Brain microvascular endothelial cell (primary cell): ENCODE results near the gene SLC7A10.

Source experiments
- DNase-seq: peaks from one replicate; pipeline ENCODE4 v3.0.0-alpha.2; 2020
- H3K27ac ChIP-seq: fragments of 250-450 bp; sonication (Bioruptor Pico); 2 replicates; pipeline ENCODE4 v1.5.1; 2020; ENCODE audit warnings: mild to moderate bottlenecking, moderate library complexity
- H3K27me3 ChIP-seq: fragments of 250-450 bp; sonication (Bioruptor Pico); replicated peaks from 2 replicates; pipeline ENCODE4 v1.5.1; 2020; ENCODE audit warnings: mild to moderate bottlenecking
- H3K36me3 ChIP-seq: fragments of 250-450 bp; sonication (Bioruptor Pico); replicated peaks from 2 replicates; pipeline ENCODE4 v1.5.1; 2020; ENCODE audit warnings: mild to moderate bottlenecking
- H3K4me3 ChIP-seq: 2 replicates; pipeline ENCODE4 v1.5.1; 2011; ENCODE audit warnings: low read depth, mild to moderate bottlenecking, control low read depth, low read length, moderate library complexity
- in situ Hi-C: cut with HindIII; loops from 2 replicates; pipeline ENCODE4 v1.10.0; 2017; ENCODE audit warnings: low sequenced_read_pairs, low pct_ligation_motif_present
- TF ChIP-seq, protein P1 (sequence below): IDR thresholded peaks from 2 replicates; pipeline ENCODE4 v1.5.1; 2011; ENCODE audit warnings: low read depth, mild to moderate bottlenecking, moderate library complexity, low read length, control low read depth, inconsistent platforms; ENCODE audit errors: missing control alignments

The SLC7A10 gene

GRCh38 chr19:33208904-33209849 is 16.5 kb downstream of the SLC7A10 start:
- TF ChIP-seq, protein P1, sequence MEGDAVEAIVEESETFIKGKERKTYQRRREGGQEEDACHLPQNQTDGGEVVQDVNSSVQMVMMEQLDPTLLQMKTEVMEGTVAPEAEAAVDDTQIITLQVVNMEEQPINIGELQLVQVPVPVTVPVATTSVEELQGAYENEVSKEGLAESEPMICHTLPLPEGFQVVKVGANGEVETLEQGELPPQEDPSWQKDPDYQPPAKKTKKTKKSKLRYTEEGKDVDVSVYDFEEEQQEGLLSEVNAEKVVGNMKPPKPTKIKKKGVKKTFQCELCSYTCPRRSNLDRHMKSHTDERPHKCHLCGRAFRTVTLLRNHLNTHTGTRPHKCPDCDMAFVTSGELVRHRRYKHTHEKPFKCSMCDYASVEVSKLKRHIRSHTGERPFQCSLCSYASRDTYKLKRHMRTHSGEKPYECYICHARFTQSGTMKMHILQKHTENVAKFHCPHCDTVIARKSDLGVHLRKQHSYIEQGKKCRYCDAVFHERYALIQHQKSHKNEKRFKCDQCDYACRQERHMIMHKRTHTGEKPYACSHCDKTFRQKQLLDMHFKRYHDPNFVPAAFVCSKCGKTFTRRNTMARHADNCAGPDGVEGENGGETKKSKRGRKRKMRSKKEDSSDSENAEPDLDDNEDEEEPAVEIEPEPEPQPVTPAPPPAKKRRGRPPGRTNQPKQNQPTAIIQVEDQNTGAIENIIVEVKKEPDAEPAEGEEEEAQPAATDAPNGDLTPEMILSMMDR = no peak
- Histone ChIP-seq H3K36me3 (peaks cover 4% of the 10 kb centered on the region), H3K27me3 (no peaks in the 10 kb centered on the region), H3K4me3 (no peak overlapping the region), H3K27ac (no peak overlapping the region)
- no peak for DNase-seq
- in situ Hi-C loops = no loop called here

DNA sequence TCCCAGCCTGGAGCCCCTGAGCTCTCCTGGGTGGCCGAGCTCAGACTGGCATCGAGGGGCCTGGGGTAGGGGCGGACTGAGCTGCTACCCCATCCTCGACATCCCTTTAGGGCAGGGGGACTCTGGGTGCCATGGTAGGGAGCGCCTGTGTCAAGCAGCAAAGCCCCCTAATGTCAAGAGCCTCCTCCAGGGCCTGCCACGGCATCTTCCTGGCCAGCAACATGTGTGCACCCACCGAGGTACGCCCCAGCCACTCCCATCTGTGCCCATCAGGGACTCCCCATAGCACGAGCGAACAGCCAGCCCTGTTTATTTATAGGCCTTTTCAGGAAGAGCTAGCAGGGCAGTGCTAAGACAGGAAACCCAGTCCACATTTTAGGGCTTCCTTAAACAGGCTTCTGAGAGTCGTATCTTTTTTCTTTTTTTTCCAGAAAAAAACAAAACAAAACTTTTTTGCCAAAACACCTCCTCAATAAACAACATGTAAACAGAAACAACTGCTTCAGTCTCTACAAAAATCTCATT is 17.2 kb downstream of the SLC7A10 start:
- DNase-seq = no peak
- Histone ChIP-seq H3K27me3 (no peaks in the 10 kb centered on the region), H3K36me3 (peaks cover 4% of the 10 kb centered on the region), H3K27ac (no peak overlapping the region), H3K4me3 (no peak overlapping the region)
- in situ Hi-C loops = no loop called here
- TF ChIP-seq, protein P1 = no peak

DNA sequence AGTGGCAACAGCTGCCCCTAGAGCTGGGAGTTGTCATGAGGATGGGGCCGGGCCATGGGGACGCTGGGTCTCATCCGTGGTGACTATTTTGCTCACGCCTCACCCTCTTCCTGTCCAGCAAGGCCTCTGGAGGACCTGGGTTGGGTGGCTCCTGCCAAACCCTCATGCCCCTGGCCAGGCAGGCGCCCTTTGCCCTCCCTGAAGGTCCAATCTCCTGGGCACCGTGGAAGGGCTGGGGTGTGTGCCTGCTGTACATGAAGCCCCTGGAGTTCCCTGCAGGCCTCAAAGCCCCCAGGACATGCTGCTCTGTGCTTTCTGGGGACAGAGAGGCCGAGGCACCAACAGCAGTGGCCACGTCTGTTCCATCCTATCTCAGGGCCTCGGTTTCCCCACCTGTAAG is 17.7 kb downstream of the SLC7A10 start:
- no peak for DNase-seq
- Histone ChIP-seq H3K27me3 (no peaks in the 10 kb centered on the region), H3K4me3 (no peak overlapping the region), H3K36me3 (peaks cover 6% of the 10 kb centered on the region), H3K27ac (no peak overlapping the region)
- TF ChIP-seq, protein P1 = no peak
- in situ Hi-C loops = no loop called here

DNA sequence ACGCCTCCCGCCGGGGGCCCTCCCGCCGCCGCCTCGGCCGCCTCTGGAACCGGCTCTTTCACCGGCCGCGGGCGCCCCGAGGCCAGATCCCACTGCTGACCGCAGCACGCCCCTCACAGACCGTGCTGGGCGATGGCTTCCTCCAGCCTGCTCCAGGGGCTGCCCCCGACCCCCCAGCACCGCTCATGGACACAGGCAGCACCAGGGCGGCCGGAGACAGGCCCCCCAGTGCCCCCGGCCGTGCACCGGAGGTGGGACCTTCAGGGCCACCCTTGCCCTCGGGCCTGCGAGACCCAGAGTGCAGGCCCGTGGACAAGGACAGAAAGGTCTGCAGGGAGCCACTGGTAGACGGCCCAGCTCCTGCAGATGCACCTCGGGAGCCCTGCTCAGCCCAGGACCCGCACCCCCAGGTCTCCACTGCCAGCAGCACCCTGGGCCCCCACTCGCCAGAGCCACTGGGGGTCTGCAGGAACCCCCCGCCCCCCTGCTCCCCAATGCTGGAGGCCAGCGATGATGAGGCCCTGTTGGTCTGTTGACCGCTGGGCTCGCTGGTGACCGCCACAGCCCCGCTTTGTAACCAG is 18.5 kb downstream of the SLC7A10 start:
- H3K4me3 ChIP-seq = no peak overlapping the region
- no peaks in the 10 kb centered on the region for H3K27me3 ChIP-seq
- DNase-seq = no peak
- TF ChIP-seq, protein P1 = no peak
- no peak overlapping the region for H3K27ac ChIP-seq
- peaks cover 8% of the 10 kb centered on the region for H3K36me3 ChIP-seq
- in situ Hi-C loops = no loop called here

- TF ChIP-seq, protein P1 = no peak
- H3K36me3 ChIP-seq = peaks cover 8% of the 10 kb centered on the region
- no peak for DNase-seq
These were observed 19.2 kb downstream of the SLC7A10 start for GRCh38 chr19:33206261-33207039.

More at GRCh38 chr19:33206261-33207039, 19.2 kb downstream of the SLC7A10 start:
- Histone ChIP-seq H3K4me3 (no peak overlapping the region), H3K27me3 (no peaks in the 10 kb centered on the region), H3K27ac (no peak overlapping the region)
- in situ Hi-C loops = no loop called here
